ENCODE measurements around the gene FBN2. TPM values are rescaled to one million over a fixed set of nuclear protein-coding genes. Genes with fewer than 3 reads are reported as not detected.

The FBN2 gene
- total RNA-seq, 1 experiment from 2014 or later, result 0.08 TPM

GRCh38 chr5:128409166-128409800 is 128.8 kb downstream of the FBN2 start:
- no peaks in the 10 kb centered on the region for H3K4me1 ChIP-seq (ENCODE audit: control insufficient read depth, insufficient read depth, low read length)
- H3K27me3 ChIP-seq (ENCODE audit: control insufficient read depth, insufficient read depth, low read length), result no peaks in the 10 kb centered on the region
- no peak for TF ChIP-seq TCF7L2 (IDR thresholded peaks at IDR 0.05; ENCODE audit: low read depth, low read length)
- TF ChIP-seq POLR2AphosphoS5 (IDR thresholded peaks at IDR 0.05; ENCODE audit: low read depth, low read length), result no peak
- TF ChIP-seq, protein P1, sequence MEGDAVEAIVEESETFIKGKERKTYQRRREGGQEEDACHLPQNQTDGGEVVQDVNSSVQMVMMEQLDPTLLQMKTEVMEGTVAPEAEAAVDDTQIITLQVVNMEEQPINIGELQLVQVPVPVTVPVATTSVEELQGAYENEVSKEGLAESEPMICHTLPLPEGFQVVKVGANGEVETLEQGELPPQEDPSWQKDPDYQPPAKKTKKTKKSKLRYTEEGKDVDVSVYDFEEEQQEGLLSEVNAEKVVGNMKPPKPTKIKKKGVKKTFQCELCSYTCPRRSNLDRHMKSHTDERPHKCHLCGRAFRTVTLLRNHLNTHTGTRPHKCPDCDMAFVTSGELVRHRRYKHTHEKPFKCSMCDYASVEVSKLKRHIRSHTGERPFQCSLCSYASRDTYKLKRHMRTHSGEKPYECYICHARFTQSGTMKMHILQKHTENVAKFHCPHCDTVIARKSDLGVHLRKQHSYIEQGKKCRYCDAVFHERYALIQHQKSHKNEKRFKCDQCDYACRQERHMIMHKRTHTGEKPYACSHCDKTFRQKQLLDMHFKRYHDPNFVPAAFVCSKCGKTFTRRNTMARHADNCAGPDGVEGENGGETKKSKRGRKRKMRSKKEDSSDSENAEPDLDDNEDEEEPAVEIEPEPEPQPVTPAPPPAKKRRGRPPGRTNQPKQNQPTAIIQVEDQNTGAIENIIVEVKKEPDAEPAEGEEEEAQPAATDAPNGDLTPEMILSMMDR (IDR thresholded peaks at IDR 0.05), result no peak
- TF ChIP-seq, protein P2, sequence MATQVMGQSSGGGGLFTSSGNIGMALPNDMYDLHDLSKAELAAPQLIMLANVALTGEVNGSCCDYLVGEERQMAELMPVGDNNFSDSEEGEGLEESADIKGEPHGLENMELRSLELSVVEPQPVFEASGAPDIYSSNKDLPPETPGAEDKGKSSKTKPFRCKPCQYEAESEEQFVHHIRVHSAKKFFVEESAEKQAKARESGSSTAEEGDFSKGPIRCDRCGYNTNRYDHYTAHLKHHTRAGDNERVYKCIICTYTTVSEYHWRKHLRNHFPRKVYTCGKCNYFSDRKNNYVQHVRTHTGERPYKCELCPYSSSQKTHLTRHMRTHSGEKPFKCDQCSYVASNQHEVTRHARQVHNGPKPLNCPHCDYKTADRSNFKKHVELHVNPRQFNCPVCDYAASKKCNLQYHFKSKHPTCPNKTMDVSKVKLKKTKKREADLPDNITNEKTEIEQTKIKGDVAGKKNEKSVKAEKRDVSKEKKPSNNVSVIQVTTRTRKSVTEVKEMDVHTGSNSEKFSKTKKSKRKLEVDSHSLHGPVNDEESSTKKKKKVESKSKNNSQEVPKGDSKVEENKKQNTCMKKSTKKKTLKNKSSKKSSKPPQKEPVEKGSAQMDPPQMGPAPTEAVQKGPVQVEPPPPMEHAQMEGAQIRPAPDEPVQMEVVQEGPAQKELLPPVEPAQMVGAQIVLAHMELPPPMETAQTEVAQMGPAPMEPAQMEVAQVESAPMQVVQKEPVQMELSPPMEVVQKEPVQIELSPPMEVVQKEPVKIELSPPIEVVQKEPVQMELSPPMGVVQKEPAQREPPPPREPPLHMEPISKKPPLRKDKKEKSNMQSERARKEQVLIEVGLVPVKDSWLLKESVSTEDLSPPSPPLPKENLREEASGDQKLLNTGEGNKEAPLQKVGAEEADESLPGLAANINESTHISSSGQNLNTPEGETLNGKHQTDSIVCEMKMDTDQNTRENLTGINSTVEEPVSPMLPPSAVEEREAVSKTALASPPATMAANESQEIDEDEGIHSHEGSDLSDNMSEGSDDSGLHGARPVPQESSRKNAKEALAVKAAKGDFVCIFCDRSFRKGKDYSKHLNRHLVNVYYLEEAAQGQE (IDR thresholded peaks at IDR 0.05; ENCODE audit: insufficient read depth in 1 of 2, low read depth in 2 of 2, low read length in 1 of 2), result no peak
- TF ChIP-seq SIN3A (IDR thresholded peaks at IDR 0.05; ENCODE audit: borderline replicate concordance, insufficient read depth, low read depth, low read length), result no peak
- intact Hi-C loops (cut with micrococcal nuclease; ENCODE audit: unreplicated experiment) (no loop called here), in situ Hi-C loops (cut with HindIII; ENCODE audit: low pct_unique_long_range_greater_than_20kb, low sequenced_read_pairs) (no loop called here)
- no peak overlapping the region for H3K4me3 ChIP-seq (ENCODE audit: low read depth in 2 of 2, low read length in 2 of 2)
- H3K27ac ChIP-seq (ENCODE audit: low read length), result no peak overlapping the region
- DNase-seq (ENCODE audit: low read depth, low spot score) (no peak), ATAC-seq (no peak)
- ChIA-PET CTCF (no interaction called here), POLR2A (no interaction called here)
- H3K36me3 ChIP-seq (ENCODE audit: control insufficient read depth, insufficient read depth, low read length), result no peaks in the 10 kb centered on the region
- BruUV-seq (replicated peaks), result no TSS peak
- H3K9me3 ChIP-seq (ENCODE audit: control insufficient read depth, insufficient read depth, low read depth, low read length), result no peaks in the 10 kb centered on the region

- H3K4me3 ChIP-seq (ENCODE audit: low read depth in 2 of 2, low read length in 2 of 2), result no peak overlapping the region
- in situ Hi-C loops (cut with HindIII; ENCODE audit: low pct_unique_long_range_greater_than_20kb, low sequenced_read_pairs) (no loop called here), intact Hi-C loops (cut with micrococcal nuclease; ENCODE audit: unreplicated experiment) (no loop called here)
- no peaks in the 10 kb centered on the region for H3K27me3 ChIP-seq (ENCODE audit: control insufficient read depth, insufficient read depth, low read length)
- DNase-seq (ENCODE audit: low read depth, low spot score) (no peak), ATAC-seq (no peak)
- POLR2A ChIA-PET, result no interaction called here
- TF ChIP-seq, protein P2 (IDR thresholded peaks at IDR 0.05; ENCODE audit: insufficient read depth in 1 of 2, low read depth in 2 of 2, low read length in 1 of 2), result no peak
- TF ChIP-seq SIN3A (IDR thresholded peaks at IDR 0.05; ENCODE audit: borderline replicate concordance, insufficient read depth, low read depth, low read length) (no peak), TCF7L2 (IDR thresholded peaks at IDR 0.05; ENCODE audit: low read depth, low read length) (no peak), POLR2AphosphoS5 (IDR thresholded peaks at IDR 0.05; ENCODE audit: low read depth, low read length) (no peak)
- TF ChIP-seq, protein P1 (IDR thresholded peaks at IDR 0.05), result no peak
- CTCF ChIA-PET, result no interaction called here
- H3K27ac ChIP-seq (ENCODE audit: low read length), result no peak overlapping the region
- no peaks in the 10 kb centered on the region for H3K9me3 ChIP-seq (ENCODE audit: control insufficient read depth, insufficient read depth, low read depth, low read length)
- H3K36me3 ChIP-seq (ENCODE audit: control insufficient read depth, insufficient read depth, low read length), result no peaks in the 10 kb centered on the region
- no peaks in the 10 kb centered on the region for H3K4me1 ChIP-seq (ENCODE audit: control insufficient read depth, insufficient read depth, low read length)
- no TSS peak for BruUV-seq (replicated peaks)
Measured at GRCh38 chr5:128408622-128409021, 129.4 kb downstream of the FBN2 start.
